Neural cell (in vitro differentiated cells): ENCODE measurements around the gene ITGB5. TPM values are rescaled to one million over a fixed set of nuclear protein-coding genes. Genes with fewer than 3 reads are reported as not detected.
"Not testable (repeated sequence)": the region's sequence is repeated elsewhere in the genome, so short reads cannot be mapped to it uniquely, and the experiment has no call there.

Experiments
- H2AFZ ChIP-seq: fragments of 200-600, 300-800 bp; sonication (generic), shearing (Covaris generic); 2 replicates; pipeline ENCODE4 v1.6.0; 2014; ENCODE audit warnings: low read depth, mild to moderate bottlenecking, antibody characterized with exemption, low read length, moderate library complexity
- H3F3A ChIP-seq: fragments of 200-600 bp; shearing (Covaris generic); 2 replicates; pipeline ENCODE4 v1.6.1; 2016; ENCODE audit warnings: mild to moderate bottlenecking, moderate library complexity, mixed read lengths, antibody characterized with exemption, low read length; ENCODE audit not compliant: insufficient read depth, poor library complexity, severe bottlenecking
- H3K27ac ChIP-seq: fragments of 200-600, 300-800 bp; sonication (generic), shearing (Covaris generic); 2 replicates; pipeline ENCODE4 v1.5.1; 2014; ENCODE audit warnings: mild to moderate bottlenecking, low read length, moderate library complexity
- H3K27me3 ChIP-seq: fragments of 300-800, 200-600 bp; sonication (generic), shearing (Covaris generic); 2 replicates; pipeline ENCODE4 v1.6.0; 2014; ENCODE audit warnings: mild to moderate bottlenecking, low read depth, low read length, moderate library complexity; ENCODE audit not compliant: insufficient read depth
- H3K36me3 ChIP-seq: fragments of 300-800, 200-600 bp; sonication (generic), shearing (Covaris generic); 2 replicates; pipeline ENCODE4 v1.5.1; 2014; ENCODE audit warnings: mild to moderate bottlenecking, antibody characterized with exemption, low read length, moderate library complexity; ENCODE audit not compliant: insufficient read depth
- H3K4me2 ChIP-seq: fragments of 300-800, 200-600 bp; sonication (generic), shearing (Covaris generic); 2 replicates; pipeline ENCODE4 v1.6.0; 2014; ENCODE audit warnings: mild to moderate bottlenecking, low read length
- H3K4me3 ChIP-seq: fragments of 300-800, 200-600 bp; sonication (generic), shearing (Covaris generic); 2 replicates; pipeline ENCODE4 v1.5.1; 2014; ENCODE audit warnings: mild to moderate bottlenecking, low read length, moderate library complexity
- H3K79me2 ChIP-seq: fragments of 200-600 bp; shearing (Covaris generic); replicated peaks from 2 replicates; pipeline ENCODE4 v1.6.0; 2014; ENCODE audit warnings: mild to moderate bottlenecking, low read length, moderate library complexity; ENCODE audit not compliant: insufficient read depth
- H3K9ac ChIP-seq: fragments of 300-800, 200-600 bp; sonication (generic), shearing (Covaris generic); 2 replicates; pipeline ENCODE4 v1.6.1; 2016; ENCODE audit warnings: mild to moderate bottlenecking, low read length, mixed read lengths
- H3K9me2 ChIP-seq: fragments of 200-600 bp; shearing (Covaris generic); 2 replicates; pipeline ENCODE4 v1.6.1; 2016; ENCODE audit warnings: mild to moderate bottlenecking, low read length, mixed read lengths; ENCODE audit not compliant: insufficient read depth
- H3K9me3 ChIP-seq: fragments of 200-600, 300-800 bp; sonication (generic), shearing (Covaris generic); 2 replicates; pipeline ENCODE4 v1.6.1; 2016; ENCODE audit warnings: mild to moderate bottlenecking, mixed run types, low read length, moderate library complexity, mixed read lengths
- H4K20me1 ChIP-seq: fragments of 200-600 bp; shearing (Covaris generic); 2 replicates; pipeline ENCODE4 v1.6.1; 2016; ENCODE audit warnings: mild to moderate bottlenecking, mixed run types; ENCODE audit not compliant: insufficient read depth
- EP300 ChIP-seq: fragments of 450-650 bp; conservative IDR thresholded peaks from 2 replicates; pipeline ENCODE4 v1.6.1; 2014; ENCODE audit warnings: antibody characterized with exemption, mild to moderate bottlenecking, moderate library complexity; ENCODE audit not compliant: poor library complexity, severe bottlenecking
- EZH2 ChIP-seq: fragments of 200-600, 300-800 bp; shearing (Covaris generic), sonication (generic); IDR thresholded peaks from 2 replicates; pipeline ENCODE4 v1.6.1; 2014; ENCODE audit warnings: antibody characterized with exemption, low read length, borderline replicate concordance, mild to moderate bottlenecking; ENCODE audit not compliant: insufficient read depth, poor library complexity, severe bottlenecking
- MXI1 ChIP-seq: fragments of 450-650 bp; conservative IDR thresholded peaks from 2 replicates; pipeline ENCODE4 v1.6.1; 2014; ENCODE audit warnings: antibody characterized with exemption, mild to moderate bottlenecking; ENCODE audit not compliant: poor library complexity, severe bottlenecking
- POLR2AphosphoS5 ChIP-seq: IDR thresholded peaks from 2 replicates; pipeline ENCODE4 v1.6.1; 2012
- RAD21 ChIP-seq: fragments of 450-650 bp; conservative IDR thresholded peaks from 2 replicates; pipeline ENCODE4 v1.6.1; 2014; ENCODE audit warnings: antibody characterized with exemption, mild to moderate bottlenecking, moderate library complexity
- SMC3 ChIP-seq: fragments of 450-650 bp; conservative IDR thresholded peaks from 2 replicates; pipeline ENCODE4 v1.6.1; 2014; ENCODE audit warnings: antibody characterized with exemption, mild to moderate bottlenecking, moderate library complexity; ENCODE audit not compliant: poor library complexity
- TAF1 ChIP-seq: IDR thresholded peaks from 2 replicates; pipeline ENCODE4 v1.6.1; 2012; ENCODE audit warnings: low read depth
- polyA plus RNA-seq: library from polyadenylated mRNA; depleted of rRNA; stranded (reverse); fragments of >200 nt; gene quantifications from 2 replicates; pipeline ENCODE4 v1.2.3, GENCODE V29; 2014
- TF ChIP-seq, protein P1 (sequence below): fragments of 450-650 bp; IDR thresholded peaks from 2 replicates; pipeline ENCODE4 v1.5.1; 2014; ENCODE audit warnings: antibody characterized with exemption, mild to moderate bottlenecking, moderate library complexity; ENCODE audit not compliant: poor library complexity, severe bottlenecking
- TF ChIP-seq, protein P2 (sequence below): IDR thresholded peaks from 2 replicates; pipeline ENCODE4 v1.6.1; 2012; ENCODE audit warnings: borderline replicate concordance

Gene ITGB5
- polyA plus RNA-seq, 1 donor from 2014 or later = 1.2 TPM

DNA sequence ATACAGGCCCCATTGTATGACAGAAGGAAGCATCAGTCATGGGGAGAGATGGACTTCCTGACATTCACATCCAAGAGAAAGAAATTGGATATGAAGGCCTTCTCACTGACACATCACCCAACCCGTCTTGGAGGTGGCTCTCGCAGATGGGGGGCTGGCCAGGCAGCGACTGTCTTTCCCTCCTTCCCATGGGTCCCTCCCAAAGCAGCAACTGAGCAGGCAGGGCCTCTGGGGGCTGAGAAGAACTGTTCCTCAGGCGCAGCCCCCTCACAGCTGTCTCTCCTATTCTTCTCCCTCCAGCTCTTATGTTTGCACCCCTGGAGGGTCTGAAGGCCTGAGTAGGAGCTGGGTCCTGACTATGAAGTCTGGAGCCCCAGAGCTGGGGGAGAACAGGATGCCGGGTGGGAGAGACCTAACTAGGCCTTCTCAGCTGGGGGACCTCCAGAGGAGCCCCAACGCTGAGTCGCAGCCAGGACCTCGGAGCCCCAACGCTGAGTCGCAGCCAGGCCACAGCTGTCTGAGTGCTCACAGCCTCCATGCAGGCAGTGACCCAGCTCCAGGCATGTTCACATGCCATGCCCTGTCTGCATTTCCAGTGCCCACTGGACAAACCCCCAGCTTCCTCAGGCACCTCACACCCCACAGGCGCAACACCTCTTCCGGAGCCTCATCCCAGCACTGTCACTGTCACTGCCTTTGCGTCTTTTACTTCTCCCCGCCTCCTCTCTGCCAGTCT is 127.3 kb downstream of the ITGB5 start:
- no peaks in the 10 kb centered on the region for H3K9me3 ChIP-seq

DNA sequence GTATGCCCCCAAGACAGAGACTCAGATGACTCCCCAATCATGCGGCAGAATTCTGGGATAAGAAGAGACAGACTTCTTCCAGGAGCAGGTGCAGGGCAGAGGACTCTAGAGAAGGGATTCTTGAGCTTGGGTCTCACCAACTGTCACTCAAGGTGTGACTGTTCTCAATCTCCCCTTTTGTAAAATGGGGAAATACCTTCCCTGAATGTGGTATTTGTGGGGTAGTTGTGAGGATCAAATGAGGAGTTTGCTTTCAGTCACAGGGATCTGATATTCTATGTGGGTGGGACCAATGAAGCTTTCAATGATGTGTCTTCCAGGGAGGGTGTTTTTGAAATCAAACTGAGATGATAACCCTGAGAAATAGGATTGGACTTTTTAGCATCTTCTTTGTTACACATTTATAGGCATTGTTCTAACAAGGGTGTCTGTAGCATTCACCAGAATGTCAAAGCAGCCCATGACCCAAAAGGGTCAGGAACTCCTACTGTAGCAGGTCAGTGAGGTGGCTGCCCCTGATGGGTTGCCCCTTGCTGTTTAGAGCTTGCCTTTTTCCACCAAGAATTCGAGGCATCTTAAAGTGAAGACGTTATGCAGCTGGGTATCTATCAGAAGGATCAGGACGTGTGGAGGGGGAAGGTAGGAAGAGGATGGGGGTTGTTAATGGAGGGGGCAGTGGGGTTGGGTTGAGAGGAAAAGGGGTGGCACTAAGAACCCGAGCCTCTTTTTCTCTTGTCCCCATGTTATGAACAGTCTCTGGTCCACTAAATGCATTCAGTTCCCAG is 128.1 kb downstream of the ITGB5 start:
- H3K4me2 ChIP-seq = no peak overlapping the region
- H3K27me3 ChIP-seq = no peaks in the 10 kb centered on the region
- H3K9me3 ChIP-seq = no peaks in the 10 kb centered on the region
- H2AFZ ChIP-seq = no peak overlapping the region
- TF ChIP-seq RAD21 (no peak), POLR2AphosphoS5 (no peak), EZH2 (no peak), SMC3 (no peak)
- H3K27ac ChIP-seq = no peak overlapping the region
- H3F3A ChIP-seq = no peaks in the 10 kb centered on the region
- no peaks in the 10 kb centered on the region for H4K20me1 ChIP-seq
- H3K79me2 ChIP-seq = no peaks in the 10 kb centered on the region
- no peak overlapping the region for H3K4me3 ChIP-seq
- no peaks in the 10 kb centered on the region for H3K9me2 ChIP-seq
- no peaks in the 10 kb centered on the region for H3K36me3 ChIP-seq
- H3K9ac ChIP-seq = no peak overlapping the region

More for the DNA sequence above, 127.3 kb downstream of the ITGB5 start:
- Histone ChIP-seq H3F3A (no peaks in the 10 kb centered on the region), H4K20me1 (no peaks in the 10 kb centered on the region), H3K27me3 (no peaks in the 10 kb centered on the region), H3K4me2 (no peak overlapping the region), H2AFZ (no peak overlapping the region), H3K9ac (no peak overlapping the region), H3K9me2 (no peaks in the 10 kb centered on the region), H3K27ac (no peak overlapping the region), H3K79me2 (no peaks in the 10 kb centered on the region), H3K4me3 (no peak overlapping the region), H3K36me3 (no peaks in the 10 kb centered on the region)
- TF ChIP-seq EP300 = no peak
- TF ChIP-seq TAF1 = no peak
- TF ChIP-seq POLR2AphosphoS5 = no peak
- TF ChIP-seq, protein P1, sequence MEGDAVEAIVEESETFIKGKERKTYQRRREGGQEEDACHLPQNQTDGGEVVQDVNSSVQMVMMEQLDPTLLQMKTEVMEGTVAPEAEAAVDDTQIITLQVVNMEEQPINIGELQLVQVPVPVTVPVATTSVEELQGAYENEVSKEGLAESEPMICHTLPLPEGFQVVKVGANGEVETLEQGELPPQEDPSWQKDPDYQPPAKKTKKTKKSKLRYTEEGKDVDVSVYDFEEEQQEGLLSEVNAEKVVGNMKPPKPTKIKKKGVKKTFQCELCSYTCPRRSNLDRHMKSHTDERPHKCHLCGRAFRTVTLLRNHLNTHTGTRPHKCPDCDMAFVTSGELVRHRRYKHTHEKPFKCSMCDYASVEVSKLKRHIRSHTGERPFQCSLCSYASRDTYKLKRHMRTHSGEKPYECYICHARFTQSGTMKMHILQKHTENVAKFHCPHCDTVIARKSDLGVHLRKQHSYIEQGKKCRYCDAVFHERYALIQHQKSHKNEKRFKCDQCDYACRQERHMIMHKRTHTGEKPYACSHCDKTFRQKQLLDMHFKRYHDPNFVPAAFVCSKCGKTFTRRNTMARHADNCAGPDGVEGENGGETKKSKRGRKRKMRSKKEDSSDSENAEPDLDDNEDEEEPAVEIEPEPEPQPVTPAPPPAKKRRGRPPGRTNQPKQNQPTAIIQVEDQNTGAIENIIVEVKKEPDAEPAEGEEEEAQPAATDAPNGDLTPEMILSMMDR = no peak
- TF ChIP-seq RAD21 = no peak
- TF ChIP-seq SMC3 = no peak
- TF ChIP-seq, protein P2, sequence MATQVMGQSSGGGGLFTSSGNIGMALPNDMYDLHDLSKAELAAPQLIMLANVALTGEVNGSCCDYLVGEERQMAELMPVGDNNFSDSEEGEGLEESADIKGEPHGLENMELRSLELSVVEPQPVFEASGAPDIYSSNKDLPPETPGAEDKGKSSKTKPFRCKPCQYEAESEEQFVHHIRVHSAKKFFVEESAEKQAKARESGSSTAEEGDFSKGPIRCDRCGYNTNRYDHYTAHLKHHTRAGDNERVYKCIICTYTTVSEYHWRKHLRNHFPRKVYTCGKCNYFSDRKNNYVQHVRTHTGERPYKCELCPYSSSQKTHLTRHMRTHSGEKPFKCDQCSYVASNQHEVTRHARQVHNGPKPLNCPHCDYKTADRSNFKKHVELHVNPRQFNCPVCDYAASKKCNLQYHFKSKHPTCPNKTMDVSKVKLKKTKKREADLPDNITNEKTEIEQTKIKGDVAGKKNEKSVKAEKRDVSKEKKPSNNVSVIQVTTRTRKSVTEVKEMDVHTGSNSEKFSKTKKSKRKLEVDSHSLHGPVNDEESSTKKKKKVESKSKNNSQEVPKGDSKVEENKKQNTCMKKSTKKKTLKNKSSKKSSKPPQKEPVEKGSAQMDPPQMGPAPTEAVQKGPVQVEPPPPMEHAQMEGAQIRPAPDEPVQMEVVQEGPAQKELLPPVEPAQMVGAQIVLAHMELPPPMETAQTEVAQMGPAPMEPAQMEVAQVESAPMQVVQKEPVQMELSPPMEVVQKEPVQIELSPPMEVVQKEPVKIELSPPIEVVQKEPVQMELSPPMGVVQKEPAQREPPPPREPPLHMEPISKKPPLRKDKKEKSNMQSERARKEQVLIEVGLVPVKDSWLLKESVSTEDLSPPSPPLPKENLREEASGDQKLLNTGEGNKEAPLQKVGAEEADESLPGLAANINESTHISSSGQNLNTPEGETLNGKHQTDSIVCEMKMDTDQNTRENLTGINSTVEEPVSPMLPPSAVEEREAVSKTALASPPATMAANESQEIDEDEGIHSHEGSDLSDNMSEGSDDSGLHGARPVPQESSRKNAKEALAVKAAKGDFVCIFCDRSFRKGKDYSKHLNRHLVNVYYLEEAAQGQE = no peak
- no peak for TF ChIP-seq MXI1
- TF ChIP-seq EZH2 = no peak

DNA sequence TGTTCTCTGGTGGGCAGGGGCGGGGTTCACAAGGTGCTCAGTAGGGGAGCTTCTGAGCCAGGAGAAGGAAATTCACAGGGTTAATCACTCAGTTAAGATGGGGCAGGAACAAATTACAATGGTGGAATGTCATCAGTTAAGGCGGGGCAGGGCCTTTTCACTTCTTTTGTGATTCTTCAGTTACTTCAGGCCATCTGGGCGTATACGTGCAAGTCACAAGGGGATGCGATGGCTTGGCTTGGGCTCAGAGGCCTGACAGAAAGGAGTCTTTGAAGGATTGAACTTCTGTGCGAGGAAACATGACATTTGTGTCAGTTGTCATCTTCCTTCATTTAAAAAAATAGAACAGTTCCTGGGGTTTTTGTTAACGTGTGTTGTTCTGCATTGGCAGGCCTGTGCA is 129.2 kb downstream of the ITGB5 start:
- H3K27me3 ChIP-seq, H3F3A ChIP-seq, H3K79me2 ChIP-seq, H3K9ac ChIP-seq, H2AFZ ChIP-seq, H3K4me2 ChIP-seq, H4K20me1 ChIP-seq, H3K27ac ChIP-seq, H3K36me3 ChIP-seq, H3K9me2 ChIP-seq, H3K9me3 ChIP-seq, H3K4me3 ChIP-seq: not testable (repeated sequence)
